Measurements from ENCODE around the gene GTF2F2. TPM values are rescaled to one million over a fixed set of nuclear protein-coding genes. Genes with fewer than 3 reads are reported as not detected.

GTF2F2 gene
- total RNA-seq, 1 experiment from 2014 or later, result 28.0 TPM

DNA sequence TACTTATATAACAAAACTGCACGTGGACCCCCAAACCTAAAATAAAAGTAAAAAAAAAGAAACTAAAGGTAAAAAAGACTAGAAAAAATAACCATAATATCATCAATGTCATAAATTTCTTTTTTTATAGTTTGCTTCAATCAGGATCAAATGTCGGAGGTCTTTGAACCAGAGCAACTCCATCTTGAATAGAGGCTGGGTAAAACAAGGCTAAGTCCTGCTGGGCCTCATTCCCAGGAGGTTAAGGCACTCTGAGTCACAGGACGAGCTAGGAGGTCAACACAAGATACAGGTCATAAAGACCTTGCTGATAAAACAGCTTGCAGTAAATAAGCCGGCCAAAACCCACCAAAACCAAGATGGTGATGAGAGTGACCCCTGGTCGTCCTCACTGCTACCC lies 196.7 kb downstream of the GTF2F2 start:
- Histone ChIP-seq H3K27ac (no peak overlapping the region), H3K4me3 (no peak overlapping the region), H3K4me1 (no peaks in the 10 kb centered on the region), H3K27me3 (no peaks in the 10 kb centered on the region), H3K9me3 (replicated peaks) (no peaks in the 10 kb centered on the region), H3K36me3 (no peaks in the 10 kb centered on the region)
- no peak for DNase-seq

DNA sequence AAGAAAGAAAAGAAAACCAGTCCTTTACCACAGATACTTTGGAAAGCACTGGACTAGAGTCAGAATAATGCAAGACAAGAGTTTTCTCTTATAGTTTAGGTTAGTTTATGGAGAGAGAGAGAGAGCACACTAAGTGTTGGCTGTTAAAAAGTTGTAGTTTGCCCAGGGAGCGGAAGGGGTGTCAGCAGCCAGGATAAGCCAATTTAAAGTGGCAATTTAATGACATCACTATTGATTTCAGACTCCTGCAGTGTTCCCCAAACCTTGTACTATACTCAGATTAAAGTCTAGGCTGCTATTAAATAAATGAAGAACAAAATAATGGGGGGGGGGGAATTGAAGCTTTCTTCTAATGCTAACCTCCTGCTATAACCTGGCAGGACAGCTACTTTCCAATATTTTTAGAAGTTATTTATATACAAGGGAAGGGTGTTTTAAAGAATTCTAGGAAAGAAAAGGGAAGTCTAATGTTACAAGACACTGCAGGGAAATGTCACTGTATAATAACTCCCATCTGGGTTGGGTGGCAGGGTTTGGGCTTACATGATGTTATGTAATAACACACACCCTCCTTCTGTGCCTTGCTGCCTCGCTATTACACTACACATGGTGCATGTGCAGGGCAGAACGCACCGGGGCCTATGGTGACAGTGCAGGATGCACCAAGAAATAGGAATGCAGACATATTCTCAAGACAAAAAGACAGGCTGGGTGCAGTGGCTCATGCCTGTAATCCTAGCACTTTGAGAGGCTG lies 200.7 kb downstream of the GTF2F2 start:
- Histone ChIP-seq H3K27me3 (no peaks in the 10 kb centered on the region), H3K36me3 (no peaks in the 10 kb centered on the region), H3K4me3 (no peak overlapping the region), H3K4me1 (peaks cover 12% of the 10 kb centered on the region), H3K27ac (no peak overlapping the region), H3K9me3 (replicated peaks) (no peaks in the 10 kb centered on the region)
- DNase-seq, result no peak

DNA sequence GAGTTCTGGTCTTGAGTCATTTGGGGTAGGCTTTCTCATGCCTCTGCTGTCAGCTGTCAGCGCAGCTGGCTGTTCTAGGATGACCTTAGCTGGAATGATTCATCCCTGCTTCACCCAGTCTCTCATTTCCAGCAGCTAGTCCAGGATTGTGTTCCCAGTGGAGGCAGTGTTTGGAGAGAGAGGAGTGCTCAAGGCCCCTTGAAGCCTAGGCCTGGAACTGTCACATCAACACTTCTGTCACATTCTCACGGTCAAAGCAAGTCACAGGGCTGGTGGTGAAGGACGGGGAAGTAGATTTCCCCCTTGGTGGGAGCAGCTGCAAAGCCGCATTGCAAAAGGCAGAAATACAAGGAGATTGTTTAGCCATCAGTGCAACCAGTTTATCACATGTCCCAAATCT lies 205.5 kb downstream of the GTF2F2 start:
- DNase-seq, result peak; percentile 85 to 94
- H3K4me3 ChIP-seq, result no peak overlapping the region
- H3K9me3 ChIP-seq (replicated peaks), result no peaks in the 10 kb centered on the region
- peak overlapping the region; percentile 64 for H3K27ac ChIP-seq
- no peaks in the 10 kb centered on the region for H3K36me3 ChIP-seq
- H3K27me3 ChIP-seq, result no peaks in the 10 kb centered on the region
- peaks cover 25% of the 10 kb centered on the region for H3K4me1 ChIP-seq

DNA sequence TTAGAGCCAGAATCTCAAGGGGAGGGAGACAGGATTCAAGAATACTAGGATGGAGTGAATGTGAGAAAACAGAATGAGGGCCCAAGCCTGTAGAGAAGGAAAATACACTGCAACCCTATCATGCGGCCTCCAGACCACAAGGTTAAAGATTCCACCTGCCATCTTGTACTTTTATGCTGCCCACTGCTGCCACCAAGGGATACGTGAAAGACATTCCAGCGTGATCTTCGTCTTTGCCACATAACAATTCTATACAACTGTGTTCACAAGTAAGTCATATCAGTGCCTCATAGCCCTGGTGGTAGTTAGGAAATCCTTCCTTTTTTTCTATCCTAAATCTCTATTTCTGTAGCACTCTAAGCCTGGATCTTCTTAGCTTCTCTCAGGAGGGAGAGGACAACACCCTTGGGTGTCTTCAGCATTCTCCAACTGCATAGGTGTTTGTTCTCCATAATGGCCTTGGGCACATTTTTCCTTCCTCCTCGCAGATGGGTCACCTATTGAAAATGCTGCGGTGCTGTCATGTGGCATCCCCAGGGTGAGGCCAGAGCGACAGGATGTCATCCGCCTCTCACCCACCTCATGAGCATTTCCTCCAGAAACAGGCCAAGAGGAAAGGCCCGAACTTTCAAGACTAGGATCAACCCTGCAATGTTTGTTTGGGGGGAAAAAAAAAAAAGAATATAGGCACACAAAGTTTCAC lies 207.1 kb downstream of the GTF2F2 start:
- Histone ChIP-seq H3K4me3 (no peak overlapping the region), H3K36me3 (no peaks in the 10 kb centered on the region), H3K27ac (no peak overlapping the region), H3K4me1 (peaks cover 34% of the 10 kb centered on the region), H3K9me3 (replicated peaks) (no peaks in the 10 kb centered on the region), H3K27me3 (no peaks in the 10 kb centered on the region)
- DNase-seq, result no peak

DNA sequence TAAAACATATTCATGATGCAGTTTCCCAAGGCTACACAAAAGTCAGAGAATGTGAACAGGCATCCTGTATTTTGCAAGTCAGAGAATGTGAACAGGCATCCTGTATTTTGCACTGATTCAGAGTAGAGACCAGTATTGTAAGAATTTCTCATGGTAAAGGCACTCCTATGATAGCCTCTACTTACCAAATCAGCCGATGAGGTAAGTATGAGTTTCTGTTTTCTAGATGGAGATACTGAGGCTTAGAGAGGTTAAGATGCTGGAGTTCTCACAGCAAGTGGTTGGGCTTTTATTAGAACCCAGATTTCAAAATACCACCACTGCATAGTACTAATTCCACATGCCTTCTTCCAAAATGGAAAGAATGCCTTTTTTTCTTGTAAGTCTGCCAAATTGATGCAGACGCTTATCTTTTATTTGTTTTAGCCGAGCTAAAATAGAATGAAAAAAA lies 208.4 kb downstream of the GTF2F2 start:
- DNase-seq, result no peak

DNA sequence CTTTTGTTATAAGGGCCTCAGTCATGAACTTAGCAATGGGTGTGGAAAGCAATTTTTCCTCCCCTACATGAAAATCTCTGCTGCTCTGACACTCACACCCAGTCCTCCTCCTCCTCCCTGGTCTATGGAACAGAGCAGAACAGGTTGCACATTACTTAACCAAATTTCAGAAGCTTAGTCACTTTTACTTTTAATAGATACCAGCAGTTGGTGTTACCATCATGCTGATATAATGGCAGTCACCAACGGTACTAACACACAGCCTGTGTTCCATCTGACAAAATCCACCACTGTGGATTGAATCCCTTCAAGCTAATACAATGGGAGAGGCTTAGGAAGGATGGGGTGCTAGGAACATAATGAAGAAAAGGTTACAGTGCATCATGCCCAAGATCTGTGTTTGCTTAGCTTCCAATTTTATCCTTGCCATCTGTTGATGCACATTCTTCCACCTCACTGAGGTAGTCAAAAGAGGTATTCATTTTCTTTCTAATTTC lies 210.9 kb downstream of the GTF2F2 start:
- Histone ChIP-seq H3K4me1 (peaks cover 42% of the 10 kb centered on the region), H3K9me3 (replicated peaks) (no peaks in the 10 kb centered on the region), H3K4me3 (no peak overlapping the region), H3K27me3 (no peaks in the 10 kb centered on the region), H3K36me3 (peaks cover 21% of the 10 kb centered on the region), H3K27ac (peak overlapping the region; percentile 6; the same call in 1 of the 2 replicates)
- no peak for DNase-seq

More for the DNA sequence above, 208.4 kb downstream of the GTF2F2 start:
- Histone ChIP-seq H3K27ac (no peak overlapping the region), H3K4me3 (no peak overlapping the region), H3K27me3 (no peaks in the 10 kb centered on the region), H3K4me1 (peaks cover 45% of the 10 kb centered on the region), H3K36me3 (peaks cover 2% of the 10 kb centered on the region; the same call in 1 of the 2 replicates), H3K9me3 (replicated peaks) (no peaks in the 10 kb centered on the region)

DNA sequence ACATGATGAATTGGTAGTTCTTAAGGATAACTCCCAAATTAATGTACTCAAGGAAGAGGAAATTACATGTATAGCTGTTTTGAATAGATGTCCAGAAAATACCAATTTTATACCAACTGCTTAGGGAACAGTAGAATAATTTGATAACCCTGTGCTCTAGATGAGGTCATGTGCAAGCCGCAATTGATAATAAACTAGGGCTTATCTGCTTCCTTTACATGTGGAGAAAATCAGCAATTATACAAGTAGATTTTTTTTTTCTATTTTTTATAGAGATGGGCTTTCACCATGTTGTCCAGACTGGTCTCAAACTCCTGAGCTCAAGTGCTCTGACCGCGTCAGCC lies 211.4 kb downstream of the GTF2F2 start:
- H3K4me1 ChIP-seq, result peaks cover 39% of the 10 kb centered on the region

DNA sequence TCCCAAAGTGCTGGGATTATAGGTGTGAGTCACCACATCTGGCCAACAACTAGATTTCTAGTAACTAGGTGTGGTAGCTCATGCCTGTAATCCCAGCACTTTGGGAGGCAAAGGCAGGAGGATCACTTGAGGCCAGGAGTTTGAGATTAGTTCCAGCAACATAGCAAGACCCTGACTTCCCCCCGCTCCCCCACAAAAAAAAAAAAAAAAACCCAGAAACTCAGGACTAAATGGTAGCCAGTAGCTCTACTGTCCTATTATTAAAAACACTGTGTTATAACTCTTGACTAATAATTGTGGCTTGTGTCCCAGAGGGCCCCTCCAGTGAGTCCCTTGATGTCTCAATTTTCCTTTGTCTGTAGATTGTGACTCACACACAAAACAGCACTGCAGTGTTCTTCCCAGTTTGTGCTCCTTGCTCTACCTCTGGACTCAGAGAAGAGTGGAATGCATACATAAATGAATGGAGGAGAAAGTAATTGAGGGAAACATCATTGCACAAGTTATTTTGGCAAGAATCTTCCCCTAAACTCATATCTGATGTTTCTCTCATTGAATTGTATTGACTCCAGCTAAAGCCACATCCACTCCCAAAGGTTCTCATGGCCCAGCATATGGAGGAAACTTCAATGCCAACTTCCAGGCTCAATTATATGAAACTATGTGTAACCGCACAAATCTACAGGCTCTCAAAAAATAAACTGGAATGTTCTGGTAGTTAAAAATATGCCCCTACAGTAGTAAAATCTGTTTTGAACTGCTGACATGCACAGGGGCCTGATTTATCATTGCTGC lies 211.9 kb downstream of the GTF2F2 start:
- no peaks in the 10 kb centered on the region for H3K9me3 ChIP-seq (replicated peaks)
- peaks cover 32% of the 10 kb centered on the region for H3K36me3 ChIP-seq
- no peak overlapping the region for H3K4me3 ChIP-seq
- peak overlapping the region; percentile 15 for H3K27ac ChIP-seq
- H3K27me3 ChIP-seq, result no peaks in the 10 kb centered on the region
- H3K4me1 ChIP-seq, result peaks cover 35% of the 10 kb centered on the region
- DNase-seq, result peak; percentile 22 to 54

More for the DNA sequence above, 211.4 kb downstream of the GTF2F2 start:
- DNase-seq, result no peak
- Histone ChIP-seq H3K9me3 (replicated peaks) (no peaks in the 10 kb centered on the region), H3K27me3 (no peaks in the 10 kb centered on the region), H3K36me3 (peaks cover 26% of the 10 kb centered on the region), H3K27ac (peak overlapping the region; percentile 6; the same call in 1 of the 2 replicates), H3K4me3 (no peak overlapping the region)

DNA sequence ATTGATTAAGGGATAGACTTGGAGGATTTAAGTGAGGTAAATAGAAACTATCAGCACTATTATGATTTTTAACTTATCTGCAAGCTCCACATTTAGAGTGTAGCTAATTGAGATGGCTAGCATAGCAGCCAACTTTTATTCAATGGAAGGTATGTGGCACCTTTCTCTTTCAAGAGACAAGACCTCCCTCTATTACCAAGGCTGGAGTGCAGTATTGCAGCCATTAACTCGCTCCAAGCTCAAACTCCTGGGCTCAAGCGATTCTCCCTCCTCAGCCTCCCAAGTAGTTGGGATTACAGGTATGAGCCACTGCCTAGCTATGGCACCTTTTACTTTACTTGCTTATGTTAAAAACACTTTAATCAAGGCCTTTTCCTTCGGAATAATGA lies 212.5 kb downstream of the GTF2F2 start:
- Histone ChIP-seq H3K27me3 (no peaks in the 10 kb centered on the region), H3K36me3 (peaks cover 38% of the 10 kb centered on the region), H3K9me3 (replicated peaks) (no peaks in the 10 kb centered on the region), H3K4me1 (peaks cover 35% of the 10 kb centered on the region), H3K4me3 (no peak overlapping the region), H3K27ac (no peak overlapping the region)
- no peak for DNase-seq

DNA sequence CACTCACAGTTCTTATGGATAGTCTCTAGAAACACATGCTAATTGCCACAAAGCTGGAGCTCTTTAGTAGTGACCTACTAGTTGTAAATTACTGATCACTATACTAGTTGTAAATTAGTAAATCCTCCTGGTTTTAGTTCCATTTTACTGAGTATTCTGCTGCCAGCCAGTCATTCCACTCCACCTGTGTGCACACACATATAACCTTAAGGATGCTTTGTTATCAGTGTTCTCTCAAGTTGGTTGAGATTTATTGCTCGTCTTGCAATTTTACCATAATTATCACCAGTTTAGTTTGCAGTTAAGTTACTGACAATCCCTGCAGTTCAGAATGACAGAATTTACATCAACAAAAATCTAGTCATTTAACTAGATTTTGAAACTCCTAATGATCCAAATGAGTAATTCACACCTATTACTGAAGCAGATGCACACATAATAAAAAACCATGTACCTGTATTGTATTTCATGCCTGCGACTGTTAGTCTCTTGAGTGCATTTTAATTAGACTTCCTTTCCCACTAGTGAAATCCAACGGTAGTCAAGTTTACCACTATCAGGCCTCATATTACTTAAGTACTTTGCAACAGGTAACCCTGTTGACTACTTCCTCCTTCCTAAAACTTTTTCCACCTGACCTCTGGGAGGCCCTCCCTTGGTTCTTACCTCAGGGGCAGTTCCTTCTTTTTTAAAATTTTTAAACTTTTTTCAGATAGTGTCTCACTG lies 213.1 kb downstream of the GTF2F2 start:
- H3K4me1 ChIP-seq, result peaks cover 35% of the 10 kb centered on the region
- no peak overlapping the region for H3K4me3 ChIP-seq
- H3K27ac ChIP-seq, result no peak overlapping the region
- no peaks in the 10 kb centered on the region for H3K27me3 ChIP-seq
- H3K36me3 ChIP-seq, result peaks cover 44% of the 10 kb centered on the region
- no peaks in the 10 kb centered on the region for H3K9me3 ChIP-seq (replicated peaks)
- DNase-seq, result no peak

Other genes starting within 250 kb of the GTF2F2 start
- 10.2 and 10.8 TPM in 2 replicates for gene NUFIP1, start 131.0 kb upstream of the GTF2F2 start, total RNA-seq (2014; rRNA removed; shearing (Covaris generic))
- gene GPALPP1, start 131.0 kb upstream of the GTF2F2 start, total RNA-seq (2014; rRNA removed; shearing (Covaris generic)), result 25.8 and 31.0 TPM in 2 replicates
- not detected in 2 replicates for gene KCTD4, start 80.5 kb downstream of the GTF2F2 start, total RNA-seq (2014; rRNA removed; shearing (Covaris generic))
- gene TPT1, start 220.7 kb downstream of the GTF2F2 start, total RNA-seq (2014; rRNA removed; shearing (Covaris generic)), result 2,959 and 3,278 TPM in 2 replicates

Data from SJCRH30 (cell line).